Activated T-cell treated with anti-CD3 and anti-CD28 coated beads for 48 hours (primary cell): ENCODE data around the gene UNK.

Experiments
- DNase-seq: peaks from one replicate; pipeline ENCODE4 v3.0.0-alpha.2; 2020; ENCODE audit warnings: low read depth

The UNK gene

DNA sequence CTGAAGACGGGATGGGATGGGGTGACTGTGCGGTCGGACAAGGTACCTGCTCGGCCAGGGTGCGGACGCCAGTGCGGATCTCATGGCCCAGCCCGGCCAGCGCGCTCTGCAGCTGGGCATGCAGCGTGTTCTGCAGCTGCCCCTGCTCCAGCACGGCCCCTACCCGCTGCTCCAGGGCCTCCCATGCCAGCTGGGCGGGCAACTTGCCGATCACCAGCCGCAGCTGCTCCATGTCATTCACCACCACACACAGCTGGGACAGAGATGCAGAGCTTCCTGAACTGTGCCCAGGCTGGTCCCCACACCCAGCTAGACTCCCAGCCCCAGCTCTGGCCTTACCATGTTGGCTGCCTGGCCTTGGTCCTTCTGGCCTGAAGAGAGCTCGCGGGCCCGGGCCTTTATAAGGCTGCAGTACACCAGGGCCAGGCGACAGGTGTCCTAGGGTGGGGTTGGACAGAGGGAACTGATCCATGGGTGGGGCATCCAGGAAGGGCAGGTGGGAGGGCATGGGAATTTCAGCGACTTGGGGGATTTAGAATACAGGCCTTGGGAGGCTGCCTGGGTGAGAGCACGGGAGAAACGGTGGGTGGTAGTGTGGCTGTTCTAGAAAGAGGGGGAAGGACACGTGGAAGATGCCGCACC is 49.8 kb downstream of the UNK start:
- no peak for DNase-seq

DNA sequence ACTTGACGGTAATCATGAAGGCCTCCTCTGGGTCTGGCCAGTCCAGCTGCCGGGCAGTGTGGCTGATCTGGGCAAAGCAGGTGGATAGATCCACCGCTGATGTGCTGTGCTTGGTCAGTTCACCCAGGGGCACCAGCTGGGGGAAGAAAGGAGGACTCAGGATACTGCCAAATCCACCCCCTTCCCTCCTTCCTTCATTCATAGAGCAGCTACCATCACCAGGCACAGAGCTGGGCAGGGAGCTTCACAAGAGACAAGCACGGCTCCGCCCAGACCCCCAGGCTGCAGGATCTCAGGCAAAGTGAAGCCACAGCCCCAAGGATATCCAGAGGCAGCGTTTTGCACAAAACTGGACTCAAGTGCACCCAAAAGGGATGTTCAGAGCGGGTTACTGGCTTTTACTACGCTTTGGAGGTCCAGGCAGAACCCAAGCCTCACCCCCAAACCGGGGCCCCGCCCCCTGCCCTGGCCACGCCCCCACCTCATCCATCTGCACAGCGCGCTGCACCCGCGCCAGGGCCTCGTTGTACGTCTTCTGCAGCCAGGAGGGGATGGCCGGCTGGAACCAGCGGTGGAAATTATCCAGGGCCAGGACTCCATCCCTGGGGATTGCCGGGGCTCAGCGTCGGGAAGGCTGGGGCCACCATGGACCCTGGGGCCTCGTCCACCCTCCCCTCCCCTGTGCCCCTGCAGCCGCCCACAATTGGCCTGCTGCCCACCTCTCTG is 50.5 kb downstream of the UNK start:
- DNase-seq, result no peak

DNA sequence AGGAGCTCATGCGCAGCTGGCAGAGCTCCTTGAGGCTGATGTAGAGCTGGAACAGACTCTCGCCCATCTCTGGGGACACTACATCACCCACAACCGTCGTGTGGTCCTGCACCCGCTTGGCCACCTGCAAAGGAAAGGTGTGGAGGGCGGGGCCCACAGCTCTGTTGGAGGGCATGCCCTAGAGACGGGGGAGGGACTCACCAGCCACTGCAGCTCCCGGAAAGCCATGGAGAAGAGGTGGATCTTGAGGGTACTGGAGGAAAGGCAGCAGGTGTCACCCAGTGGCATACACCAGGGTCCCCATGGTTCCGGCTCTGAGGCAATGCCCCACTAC is 51.0 kb downstream of the UNK start:
- DNase-seq, result no peak

DNA sequence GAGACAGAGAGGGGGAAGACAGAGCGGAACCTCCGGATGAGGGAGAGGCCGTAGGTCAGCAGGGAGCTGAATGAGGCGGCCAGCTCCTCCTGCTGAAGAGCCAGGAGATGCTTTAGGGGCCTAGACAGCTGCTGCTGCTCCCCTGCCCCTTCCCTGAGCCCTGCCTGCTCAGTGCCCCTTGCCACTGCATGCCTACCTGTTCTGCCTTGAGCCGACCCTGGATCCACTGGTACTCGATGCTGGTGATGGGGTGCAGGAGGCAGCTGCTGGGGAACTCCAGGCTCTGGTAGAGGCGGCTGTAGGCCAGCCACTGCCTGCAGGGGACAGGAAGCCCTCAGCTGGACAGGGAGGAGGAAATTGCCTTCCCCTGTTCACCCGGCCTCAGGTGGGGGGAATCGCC is 52.0 kb downstream of the UNK start:
- no peak for DNase-seq

DNA sequence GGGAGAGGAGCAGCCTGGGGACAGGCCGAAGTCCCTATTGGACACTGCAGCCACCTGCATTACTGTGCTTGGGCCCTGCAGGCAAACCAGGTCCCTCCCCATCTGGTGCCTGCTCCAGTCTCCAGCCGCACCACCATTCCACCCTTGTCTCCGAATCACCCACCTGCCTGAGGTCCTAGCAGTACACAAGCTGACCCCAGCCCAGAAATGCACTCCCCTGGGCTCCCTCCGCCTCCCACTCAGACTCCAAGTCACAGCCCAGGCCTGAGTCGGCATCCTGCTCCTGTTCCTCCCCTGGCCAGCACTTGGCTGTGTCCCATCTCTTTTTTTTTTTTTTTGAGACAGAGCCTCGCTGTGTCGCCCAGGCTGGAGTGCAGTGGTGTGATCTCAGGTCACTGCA is 53.3 kb downstream of the UNK start:
- DNase-seq, result no peak

DNA sequence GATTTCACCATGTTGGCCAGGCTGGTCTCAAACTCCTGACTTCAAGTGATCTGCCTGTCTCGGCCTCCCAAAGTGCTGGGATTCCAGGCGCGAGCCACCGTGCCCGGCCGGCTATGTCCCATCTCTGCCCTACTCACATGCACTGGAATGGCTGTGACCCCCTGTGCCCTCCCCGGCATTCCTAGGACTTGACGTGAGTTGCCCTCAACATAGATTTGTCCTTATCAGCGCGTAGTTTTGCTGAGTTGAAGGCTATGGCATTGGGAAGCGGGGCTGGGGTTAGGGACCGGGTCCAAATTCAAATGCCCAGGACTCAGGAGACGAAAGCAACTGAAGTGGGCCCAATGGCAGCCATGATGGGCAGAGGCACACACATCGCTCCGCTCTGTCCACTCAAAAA is 53.8 kb downstream of the UNK start:
- DNase-seq, result no peak

DNA sequence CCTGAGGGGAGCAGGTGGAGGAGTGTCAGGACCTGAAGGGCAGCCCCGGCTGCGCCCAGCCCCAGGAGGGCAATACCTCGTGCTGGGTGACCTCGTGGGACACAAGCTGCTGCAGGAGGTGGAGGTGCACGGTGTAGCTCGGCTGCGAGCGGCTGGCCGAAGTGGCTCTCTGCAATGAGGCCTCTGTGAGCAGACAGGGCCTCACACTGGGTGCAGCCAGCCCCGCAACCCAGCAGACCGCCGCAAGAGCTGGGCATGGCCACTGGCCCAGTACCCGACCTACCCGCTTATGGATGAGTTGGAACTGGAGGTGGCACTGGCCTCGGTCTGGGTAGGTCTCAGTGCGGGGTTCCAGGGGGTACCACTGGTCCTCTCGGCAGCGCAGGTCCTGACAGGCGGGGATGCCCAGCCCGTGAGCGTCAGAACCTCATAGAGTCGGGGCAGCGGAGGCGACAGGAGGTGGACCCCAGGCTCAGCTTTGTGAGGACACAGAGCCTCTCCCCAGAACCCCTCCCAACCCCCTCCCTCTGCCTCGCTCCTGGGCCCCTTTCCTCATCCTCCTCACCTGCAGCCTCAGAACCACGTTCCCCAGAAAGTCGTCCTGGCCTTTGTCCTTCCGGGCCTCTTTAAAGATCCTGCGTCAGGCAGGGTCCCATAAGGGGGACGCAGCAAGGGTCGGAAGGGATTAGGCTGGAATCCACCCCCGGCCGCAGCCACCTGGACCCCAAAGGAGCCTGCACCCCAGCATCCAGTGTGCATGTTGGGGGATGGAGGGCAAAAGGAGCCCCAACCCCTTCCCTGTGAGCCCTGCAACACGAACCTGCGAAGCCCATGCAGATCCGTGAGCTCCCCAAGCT is 55.6 kb downstream of the UNK start:
- DNase-seq, result no peak

DNA sequence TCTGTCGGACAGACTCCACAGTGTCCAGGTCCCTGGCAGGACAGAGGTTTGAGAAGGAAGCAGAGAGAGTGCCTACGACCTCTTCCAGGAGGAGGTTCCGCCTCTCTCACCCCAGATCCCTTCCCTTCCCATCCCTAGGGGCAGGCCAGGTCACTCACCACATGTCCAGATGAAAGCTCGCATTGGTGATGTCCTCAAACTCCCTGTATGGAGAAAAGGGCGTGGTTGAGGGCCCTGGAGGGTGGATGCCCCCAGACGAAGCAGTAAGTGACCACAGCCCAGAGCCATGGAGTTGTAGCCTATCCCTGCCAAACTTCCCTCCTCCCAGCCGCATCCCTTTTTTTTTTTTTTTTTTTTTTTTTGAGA is 56.2 kb downstream of the UNK start:
- no peak for DNase-seq

DNA sequence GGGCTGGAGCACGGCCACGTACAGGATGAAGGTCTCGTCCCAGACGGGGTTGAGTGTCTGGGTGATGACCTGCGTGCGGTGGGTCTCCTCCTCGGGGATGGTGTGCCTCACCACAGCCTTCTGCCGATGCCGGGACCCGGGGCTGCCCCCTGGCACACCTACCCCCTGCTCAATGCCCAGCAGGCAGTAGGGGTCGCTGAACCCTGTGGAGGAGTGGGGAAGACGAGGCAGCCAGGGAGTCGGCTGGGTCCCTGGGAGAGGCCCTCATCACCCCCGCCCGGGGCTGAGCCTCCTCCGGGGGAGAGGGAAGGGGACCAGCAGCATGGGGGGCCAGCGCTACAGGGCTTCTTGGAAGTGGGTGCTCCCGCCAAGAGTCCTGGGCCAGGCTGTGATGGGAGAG is 57.8 kb downstream of the UNK start:
- no peak for DNase-seq

DNA sequence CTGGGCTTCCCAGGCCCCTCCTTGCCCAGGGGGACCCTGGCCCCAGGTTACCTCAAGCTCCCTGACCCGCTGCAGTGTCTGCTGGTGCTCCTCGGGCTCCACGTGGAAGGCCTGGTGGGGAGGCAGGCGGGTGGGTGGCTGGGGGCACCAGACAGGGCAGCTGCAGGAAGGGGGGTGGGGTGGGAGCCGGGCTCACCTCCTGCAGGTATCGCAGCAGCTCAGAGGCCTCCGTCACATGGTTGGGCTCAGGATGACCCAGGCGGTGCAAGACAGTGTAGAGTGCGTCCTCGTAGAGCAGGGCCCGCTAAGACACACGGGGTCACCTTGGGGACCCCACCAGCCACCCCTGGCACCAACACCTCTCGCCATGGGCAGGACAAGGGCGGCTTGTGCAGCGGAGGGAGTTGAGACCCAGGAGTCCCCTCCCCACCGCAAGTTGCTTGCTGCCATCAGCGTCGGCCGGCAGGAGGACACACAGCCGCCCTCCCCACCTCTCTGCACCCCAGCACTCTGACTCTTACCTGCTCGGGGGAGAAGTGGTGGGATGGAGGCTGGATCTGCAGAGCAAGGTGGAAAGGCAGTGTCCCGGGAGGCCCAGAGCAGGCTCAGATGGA is 58.5 kb downstream of the UNK start:
- no peak for DNase-seq

DNA sequence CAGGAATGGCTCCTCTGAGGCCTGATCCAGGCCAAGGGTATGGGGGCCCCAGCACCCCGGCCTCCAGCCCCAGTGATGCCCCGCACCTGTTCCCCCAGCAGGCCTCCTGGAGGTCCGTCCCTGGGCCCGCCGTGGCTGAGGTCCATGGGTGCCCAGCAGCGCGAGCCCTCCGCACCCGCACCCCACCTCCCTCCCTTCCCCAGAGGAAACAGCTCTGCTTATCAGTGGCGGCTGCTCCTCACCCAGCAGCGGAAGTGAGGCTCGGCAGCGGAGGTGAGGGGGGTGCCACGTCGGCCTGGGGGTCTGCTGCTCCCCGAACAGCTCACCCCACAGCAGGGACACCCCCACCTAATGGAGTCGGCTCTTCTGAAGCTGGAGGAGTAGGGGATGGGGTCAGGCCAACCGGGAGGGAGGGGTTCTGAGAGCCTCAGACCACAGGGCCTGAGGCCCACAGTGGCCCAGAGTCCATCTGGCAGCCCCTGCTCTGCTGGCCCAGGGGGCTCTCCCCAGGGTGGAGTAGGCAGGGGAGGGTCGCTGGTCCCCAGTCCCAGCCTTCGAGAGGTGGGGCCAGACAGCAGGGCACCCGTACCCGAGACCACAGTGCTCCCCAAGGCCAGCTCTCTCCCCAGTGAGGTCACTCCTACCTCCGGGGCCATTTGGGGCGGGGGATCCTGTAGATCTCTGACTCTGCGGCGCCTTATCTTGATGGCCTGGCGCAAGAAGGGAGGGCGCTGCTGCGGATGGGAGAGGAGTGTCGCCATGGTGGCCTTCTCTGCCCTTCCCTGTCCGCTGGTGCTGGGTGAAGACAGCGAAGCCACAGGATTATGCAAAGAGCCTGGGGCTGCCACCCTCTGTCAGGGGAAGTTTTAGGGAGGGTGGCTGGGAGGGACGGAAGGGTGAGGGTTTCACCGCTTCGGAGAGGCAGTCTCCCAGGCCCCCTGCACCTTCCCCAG is 59.2 kb downstream of the UNK start, which contains the start of gene UNC13D:
UNC13D (minus strand) TSS at position 828 of the 953 bp plus-strand sequence; CDS start at position 761, 67 bp downstream.
- peak; percentile 48 for DNase-seq

DNA sequence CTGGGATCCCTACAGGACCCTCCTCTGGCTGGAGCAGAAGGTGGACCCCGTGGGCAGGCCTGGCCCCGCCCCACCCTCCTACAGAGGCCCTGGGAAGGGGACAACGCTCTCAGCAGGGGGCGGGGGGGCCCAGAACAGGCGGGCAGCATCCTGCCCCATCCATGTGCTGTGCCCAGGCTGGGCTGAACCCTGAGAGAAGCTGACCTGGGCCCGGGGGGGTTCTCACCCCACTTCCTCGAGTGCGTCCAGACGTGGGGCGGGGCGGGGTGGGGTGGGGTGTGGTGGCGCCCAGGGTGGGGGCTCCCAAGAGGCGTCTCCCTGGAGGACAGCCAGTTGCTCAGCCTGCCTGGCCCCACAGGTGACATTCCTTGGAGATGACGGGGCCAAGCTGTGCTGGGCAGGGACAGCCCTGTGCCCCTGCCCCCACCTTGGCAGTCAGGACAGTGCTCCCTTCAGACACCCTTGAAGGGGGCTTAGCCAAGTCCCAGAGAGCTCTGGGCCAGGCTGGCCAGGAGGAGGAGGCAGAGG is 60.0 kb downstream of the UNK start:
- no peak for DNase-seq

DNA sequence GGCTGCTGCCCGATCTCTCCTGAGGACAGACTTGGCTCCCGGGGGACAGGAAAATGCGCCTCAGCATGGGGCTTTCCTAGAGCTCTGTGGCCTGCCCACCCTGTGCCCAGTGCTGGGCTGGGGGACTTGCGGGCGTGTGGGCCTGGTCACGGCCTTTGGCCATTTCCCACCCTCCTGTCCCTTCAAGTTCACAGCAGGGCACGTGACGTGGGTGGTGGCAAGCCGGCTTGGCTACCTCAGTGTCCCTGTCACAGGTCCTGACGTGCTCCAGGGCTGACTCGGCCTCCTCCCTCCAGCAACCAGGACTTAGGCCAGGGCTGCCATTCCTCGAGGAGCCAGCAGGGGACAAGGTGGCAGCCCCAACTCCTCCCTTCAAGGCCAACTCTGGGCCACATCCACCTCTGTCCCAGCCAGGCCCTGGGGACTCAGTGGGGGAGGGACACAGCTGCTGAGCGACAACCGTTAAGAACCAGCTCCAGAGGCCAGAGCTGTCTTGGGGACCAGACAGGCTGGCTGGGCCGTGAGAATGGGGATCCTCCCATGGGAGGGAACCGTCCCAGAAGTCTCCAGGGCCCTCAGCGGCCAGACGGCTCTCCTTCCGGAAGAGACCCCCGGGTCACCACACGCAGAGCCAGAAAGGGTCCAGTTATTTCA is 60.6 kb downstream of the UNK start:
- DNase-seq, result peak; percentile 72

DNA sequence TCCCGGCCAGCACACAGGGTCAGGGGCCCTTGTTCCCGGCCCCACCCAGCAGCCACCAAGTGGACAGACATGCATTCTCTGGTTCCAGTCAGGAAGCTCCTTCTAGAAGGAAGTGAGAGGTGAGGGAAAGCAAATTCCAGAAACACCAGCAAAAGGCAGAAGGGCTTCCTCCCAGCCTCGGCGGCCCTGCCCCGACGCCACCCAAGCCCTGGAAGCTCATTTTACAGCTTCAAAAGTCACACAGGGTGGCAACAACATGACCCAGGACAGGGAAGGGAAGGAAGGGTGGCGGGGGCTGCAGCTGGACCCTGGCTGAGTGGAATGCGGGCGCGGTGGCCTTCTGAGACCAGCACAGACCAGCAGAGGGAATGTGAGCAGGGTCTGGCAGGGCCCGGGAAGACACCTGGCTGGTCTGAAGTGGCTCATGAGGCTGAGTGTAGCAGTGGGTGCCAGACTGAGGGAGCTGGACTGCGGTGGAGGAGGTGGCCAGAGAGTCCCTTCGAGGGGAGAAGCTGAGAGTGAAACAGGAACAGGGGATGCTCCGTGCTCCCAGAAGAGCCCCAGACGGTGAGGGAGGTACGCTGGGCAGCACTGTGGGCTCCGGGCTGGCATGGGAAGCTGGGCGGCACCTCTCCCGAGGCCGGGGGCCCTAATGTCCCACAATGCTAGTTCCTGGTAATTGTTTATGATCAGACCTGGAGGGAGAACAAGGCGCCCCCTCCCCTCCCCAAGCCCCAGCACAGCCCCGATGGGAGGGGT is 61.5 kb downstream of the UNK start:
- no peak for DNase-seq

DNA sequence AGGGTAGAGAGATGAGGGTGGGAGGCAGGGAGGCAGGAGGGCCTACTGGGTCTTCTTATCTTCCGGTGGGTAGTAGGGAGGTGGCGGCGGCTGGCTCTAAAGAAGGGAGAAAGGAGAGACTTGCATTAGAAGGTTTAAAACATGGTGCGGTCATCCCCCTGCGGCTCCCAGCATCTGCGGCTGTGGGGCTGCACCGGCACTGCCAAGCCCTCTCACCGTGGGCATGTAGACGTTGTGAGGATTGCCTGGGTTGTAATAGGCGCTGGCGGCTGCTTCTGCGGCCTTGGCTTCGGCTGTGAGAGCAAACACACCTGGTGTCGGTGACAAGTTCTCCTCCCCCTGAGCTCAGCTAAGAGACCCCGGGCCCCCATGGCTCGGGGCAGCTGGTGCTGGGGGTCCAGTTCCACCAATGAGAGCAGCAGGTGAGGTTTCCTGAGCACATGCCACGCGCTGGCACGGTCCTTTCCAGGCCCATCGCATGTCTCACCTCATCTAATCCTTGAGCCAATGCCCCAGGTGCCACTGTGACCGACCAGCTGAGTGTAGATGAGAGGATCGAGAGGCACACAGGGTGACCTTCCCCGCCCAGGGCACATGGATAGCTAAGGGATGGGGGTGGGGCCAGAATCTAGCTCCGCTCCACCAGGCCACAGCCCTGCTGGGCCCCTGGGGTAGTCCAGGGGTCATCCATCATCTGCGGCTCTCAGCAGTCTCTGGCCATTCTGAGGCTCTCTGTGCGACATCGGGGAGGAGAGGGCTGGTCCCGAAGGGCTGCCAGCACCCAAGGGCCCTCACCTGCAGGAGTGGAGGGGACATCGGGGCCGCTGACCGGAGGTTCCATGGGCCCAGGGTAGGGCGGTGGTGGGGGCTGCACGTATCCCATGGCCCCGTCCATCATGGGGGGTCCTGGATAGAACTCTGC is 62.3 kb downstream of the UNK start:
- DNase-seq, result no peak

DNA sequence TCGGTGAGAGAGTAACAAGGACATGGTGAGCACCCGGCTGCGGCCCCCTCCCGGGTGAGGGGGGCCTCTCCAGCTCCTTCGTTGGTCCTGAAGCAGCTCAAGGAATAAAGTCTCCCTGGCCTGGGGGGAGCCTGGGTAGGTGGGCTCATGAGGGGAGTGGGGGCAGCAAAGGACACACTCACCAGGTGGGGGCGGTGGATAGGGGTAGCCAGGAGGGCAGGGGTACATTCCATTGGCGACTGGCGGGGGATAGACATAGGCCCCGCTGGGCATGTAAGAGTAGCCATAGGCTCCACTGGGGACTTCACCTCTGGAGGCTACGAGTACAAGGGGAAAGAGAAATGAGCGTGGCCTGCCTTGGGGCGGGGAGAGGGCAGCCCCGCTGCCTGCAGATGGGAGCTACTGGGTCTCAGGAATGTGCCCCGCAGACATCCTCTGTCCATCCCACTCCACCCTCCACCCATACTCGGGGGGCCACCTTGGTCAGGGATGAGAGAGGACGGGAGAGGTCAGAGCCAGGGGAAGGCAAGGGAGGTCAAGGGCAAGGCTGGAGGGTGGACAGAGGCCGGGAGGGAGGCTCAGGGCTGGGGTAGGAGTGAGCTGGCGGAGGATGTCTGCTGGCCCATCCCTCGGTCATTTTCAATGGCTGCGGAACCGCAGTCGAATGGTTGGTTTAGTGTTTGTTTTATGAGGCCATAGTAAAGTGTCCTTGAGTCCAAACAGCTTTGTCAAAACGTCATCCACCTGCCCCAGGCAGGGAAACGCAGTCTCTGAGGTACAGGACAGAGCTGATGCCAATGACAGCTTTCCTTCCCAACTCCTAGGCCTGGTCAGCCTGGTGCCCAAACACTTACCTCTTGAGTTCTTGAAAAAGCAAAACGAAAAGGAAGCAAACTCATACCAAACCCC is 63.3 kb downstream of the UNK start:
- no peak for DNase-seq

DNA sequence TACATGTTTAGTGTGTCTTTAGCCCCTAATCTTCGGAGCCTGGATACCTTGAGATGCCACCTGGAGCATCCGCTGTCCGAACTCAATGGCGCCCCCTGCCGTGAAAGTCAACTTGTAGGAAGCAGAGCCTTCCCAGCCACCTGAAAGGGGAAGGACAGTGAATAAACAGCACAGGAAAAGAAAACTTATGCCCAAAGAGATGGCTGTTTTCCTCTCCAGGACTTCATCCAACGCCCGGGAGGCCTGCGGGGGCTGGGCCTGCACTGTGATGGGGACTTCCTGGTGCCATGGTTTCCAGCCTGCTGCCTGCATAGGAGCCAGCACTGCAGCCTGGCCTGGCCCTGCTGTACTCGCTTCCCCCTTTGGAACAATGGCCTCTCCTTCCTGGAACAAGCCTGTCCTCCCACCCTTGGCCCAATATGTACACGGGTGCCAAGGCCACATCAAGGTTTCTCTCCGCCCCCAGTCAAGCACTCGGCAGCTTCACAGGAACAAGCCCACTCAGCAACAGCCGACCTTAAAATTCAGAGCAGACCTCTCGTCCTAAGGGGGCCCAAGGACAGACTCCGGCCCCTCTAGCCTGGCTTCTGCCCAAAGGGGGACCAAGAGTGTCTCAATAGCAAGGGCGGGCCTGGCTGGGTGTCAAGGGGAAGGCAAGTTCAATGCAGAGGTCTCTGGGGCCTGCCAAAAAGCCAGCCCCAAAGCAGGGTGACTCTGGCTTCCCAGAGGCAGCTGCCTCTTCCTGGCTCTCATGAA is 64.1 kb downstream of the UNK start:
- peak; percentile 69 for DNase-seq
